Daoy (cell line): ENCODE results near the gene ZIC5. TPM values are rescaled to one million over a fixed set of nuclear protein-coding genes. Genes with fewer than 3 reads are reported as not detected.

ENCODE experiments used
- DNase-seq: peaks from one replicate; pipeline ENCODE4 v3.0.0-alpha.2; 2015; ENCODE audit warnings: low read depth
- total RNA-seq: library from RNA; depleted of rRNA; stranded (reverse); fragments of >200 nt; shearing (Covaris generic); gene quantifications from 2 replicates; pipeline ENCODE4 v1.2.3, GENCODE V29; 2014; rRNA removed

The ZIC5 gene
- total RNA-seq, 1 experiment from 2014 or later, result 2.5 TPM

DNA sequence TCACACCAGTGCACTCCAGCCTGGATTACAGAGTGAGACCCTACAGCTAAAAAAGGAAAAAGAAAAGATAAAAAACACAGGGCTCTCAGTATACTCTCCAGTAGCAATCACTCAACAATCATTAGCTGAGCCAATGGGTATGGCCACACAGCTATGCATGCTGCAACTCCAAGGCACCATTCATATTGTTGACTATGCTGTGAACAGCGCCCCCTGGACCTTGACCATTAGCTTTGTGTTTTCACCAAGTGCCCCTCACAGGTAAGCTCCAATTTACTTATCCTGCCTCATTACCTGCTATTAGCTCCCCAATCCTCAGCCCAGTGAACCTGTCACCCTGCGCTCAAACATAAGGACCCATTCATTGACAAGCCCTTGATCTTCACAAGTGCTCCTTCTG, 35.8 kb downstream of the ZIC5 start:
- no peak for DNase-seq

DNA sequence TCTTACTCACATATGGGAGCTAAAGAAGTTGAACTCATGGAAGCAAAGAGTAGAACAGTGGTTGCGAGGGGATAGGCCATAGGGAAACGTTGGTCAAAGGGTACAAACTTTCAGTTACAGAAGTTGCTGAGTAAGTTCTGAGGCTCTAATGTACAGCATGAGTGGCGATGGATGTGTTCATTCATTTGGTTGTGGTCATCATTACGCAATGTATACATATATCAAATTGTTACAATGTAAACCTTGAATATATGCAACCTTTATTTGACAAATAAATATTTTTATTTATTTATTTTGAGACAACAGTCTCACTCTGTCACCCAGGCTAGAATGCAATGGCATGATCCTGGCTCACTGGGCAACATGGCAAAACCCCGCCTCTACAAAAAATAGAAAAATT, 38.7 kb downstream of the ZIC5 start:
- no peak for DNase-seq

DNA sequence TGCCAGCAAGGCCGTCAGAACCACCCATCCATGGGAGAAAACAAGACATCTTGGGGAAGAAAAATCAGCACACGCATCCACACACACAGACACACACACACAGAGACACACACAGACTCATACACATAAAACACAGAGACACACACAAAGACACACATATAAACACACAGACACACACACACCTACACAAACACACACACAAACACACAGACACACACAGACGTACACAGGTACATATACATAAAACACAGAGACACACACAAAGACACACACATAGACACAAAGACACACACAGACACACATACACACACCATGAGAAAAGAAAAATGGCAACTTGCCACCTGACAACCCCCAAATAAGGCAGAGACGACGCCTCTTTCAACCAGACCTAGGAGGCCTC, 40.6 kb downstream of the ZIC5 start:
- DNase-seq, result no peak

DNA sequence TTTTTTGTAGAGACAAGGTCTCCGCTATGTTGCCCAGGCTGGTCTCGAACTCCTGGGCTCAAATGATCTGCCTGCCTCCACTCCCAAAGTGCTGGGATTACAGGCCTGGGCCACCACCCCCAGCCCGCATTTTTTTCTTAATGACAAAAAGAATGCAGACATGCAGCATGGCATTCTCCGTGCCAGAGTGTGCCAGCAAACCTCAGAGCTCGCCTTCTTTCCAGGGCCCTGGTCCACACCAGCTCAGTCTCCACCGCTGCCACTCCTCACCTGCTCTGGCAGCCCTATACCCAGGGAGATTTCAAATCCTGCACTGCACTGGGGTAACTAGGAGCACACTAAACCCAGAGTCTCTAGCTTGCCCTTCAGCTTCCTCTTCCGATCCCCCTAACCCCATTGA, 41.7 kb downstream of the ZIC5 start:
- DNase-seq, result no peak

DNA sequence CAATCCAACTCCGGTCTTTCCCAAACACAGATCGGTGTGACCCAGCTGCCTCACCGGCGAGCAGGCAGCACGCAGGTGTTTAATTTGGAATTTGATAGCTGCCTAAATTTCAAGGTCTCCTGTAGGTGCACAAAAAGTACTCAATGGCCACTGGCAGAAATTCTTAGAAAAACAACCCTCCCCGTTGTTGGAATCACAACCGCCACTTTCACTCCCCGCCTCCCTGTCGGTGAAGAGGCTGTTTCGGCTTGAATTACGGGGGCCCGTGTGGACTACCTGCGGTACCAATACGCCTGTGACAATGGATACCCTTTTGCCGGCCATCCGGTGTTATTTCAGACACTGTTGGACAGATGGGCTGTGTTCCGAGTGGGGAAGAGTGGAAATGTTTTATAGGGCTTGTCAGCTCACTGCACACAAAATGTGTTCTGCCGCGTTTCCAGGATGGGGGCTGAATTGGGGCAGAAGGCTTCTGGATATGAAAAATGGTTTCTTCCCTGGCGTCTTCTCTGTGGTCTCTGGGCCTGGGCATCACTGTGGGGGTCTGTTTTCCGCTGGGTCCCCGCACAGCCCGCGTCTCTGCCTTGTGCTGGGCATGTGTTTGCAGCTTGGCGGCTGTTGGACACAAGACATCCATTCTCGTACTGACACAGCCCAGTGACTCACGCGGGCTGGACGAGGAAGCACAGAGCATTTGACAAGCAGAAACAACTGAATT, 45.4 kb downstream of the ZIC5 start:
- peak; percentile 40 for DNase-seq

DNA sequence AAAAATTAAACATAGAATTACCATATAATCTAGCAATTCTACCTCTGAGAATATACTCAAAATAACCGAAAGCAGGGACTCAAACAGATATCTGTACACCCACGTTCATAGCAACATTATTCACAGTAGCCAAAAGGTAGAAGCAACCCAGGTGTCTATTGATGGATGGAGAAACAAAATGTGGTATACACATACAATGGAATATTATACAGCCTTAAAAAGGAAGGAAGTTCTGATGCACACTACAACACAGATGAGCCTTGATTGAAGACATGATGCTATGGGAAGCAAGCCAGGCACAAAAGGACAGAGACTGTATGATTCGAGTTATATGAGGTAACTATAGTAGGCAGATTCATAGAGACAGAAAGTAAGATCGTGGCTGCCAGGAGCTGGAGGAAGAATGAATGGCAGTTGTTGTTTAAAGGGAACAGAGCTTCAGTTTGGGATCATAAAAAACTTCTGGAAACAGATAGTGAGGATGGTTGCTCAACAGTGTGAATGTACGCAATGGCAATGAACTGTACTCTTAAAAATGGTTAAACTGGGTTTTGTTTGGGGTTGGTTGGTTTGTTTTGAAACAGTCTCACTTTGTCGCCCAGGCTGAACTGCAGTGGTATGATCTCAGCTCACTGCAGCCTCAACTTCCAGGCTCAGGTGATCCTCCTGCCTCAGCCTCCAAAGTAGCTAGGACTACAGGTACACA, 47.5 kb downstream of the ZIC5 start:
- DNase-seq, result no peak

DNA sequence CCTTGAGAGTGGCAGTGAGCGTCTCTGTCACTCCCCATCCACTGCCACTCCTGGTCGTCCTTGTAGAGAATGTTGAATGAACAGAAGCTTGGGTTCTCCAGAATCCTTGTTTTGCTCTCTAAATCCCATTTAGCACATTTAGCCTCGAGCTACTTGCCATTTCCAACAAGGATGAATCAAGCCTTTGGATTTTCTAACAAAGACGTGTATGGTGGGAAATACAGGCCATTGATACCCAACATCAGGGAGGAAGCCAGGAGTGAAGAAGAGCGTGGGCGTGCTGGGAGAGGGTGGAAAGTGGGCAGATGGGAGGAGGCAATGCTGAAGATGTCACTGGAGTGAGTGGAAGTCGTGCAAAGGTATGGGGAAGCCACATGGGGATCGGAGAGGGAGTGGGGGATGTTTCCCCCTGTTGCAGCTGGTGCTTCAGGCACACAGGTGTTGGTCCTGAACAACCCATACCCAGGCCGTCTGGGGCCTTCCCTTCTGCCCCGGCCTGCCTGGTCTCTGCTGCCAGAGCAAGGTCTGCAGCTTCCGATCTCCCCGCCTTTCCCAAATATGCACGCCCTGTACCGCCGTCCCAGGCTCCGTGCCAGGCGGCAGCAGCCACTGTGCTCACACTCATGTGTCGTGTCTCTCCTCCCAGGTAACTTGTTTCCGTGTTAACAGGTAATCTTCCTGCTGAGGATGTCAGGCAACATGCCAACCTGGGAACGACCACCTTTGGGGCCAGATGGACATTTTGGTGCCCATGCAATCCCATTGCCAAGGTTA, 48.7 kb downstream of the ZIC5 start:
- no peak for DNase-seq

DNA sequence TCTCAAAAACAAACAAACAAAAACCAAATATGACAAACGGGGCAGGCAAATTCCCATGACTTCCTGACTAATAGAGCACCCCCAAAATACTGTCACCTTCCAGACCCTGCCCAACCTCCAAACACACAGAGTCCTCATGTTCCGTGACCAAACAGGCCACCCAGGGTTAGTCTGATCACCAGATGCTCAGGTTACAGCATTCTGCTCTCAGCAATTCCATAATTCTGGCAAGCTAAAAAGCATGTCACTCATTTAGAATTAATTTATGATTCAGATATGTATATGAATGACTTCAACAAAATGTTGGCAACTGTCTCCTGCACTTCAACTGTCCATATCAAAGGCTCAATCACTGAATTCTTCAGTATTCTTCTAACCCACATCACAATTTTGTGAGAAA, 52.4 kb downstream of the ZIC5 start:
- no peak for DNase-seq

DNA sequence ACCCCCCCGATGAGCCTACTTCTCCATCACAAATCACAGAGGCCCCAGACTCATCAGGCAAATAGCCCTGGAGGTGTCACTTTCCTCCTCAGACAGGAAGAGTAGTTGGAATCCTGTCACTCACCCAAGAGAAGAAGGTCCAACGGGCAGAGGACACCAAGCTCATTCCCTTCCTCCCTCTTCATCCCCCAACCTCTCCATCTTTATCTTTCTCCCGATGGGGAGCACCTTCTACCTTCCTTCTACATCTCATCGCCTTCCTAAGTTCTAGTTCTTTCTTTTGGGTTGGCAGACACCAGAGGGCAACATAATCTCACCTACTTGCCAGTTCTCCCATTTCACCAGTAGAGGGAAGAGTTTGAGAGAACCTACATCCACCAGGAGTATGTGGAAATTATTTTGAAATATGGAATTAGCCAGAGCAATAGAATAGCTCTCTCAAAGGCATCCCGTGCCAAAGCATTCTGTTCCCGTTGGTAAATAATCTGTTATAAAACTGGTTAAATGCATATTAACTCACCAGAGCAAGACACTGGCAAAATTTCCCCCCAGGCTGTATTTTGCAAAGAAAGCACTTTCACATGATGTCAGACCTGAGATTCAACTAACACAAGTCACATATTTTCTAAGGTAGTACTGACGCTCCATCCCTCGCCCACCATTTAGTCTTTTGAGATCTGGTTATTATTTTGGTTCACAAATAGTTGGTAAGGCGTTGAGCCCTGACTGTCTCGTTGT, 55.0 kb downstream of the ZIC5 start:
- DNase-seq, result peak; percentile 57

DNA sequence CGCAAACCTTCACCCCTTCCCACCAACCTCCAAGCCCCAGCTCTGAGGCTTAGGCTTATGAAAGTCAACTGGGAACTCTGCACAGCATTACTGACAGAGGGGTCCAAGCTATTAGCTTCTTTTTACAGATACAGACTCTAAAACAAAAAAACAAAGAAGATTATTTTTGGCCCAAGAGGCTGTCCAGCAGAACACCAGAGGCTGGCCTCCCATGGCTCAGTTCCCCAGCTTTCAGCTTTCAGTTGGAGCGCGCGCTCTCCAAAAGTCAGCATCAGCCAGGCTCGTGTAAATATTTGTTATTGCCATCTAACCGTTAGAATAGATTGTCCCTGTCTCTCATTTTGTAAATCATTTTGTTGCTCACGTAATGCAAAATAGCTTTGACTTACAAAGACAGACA, 58.4 kb downstream of the ZIC5 start:
- DNase-seq, result no peak

Other genes starting within 250 kb of the ZIC5 start
- 1.7 and 10.9 TPM in 2 replicates for gene ZIC2, start 10.0 kb upstream of the ZIC5 start, total RNA-seq
- 5.3 and 6.2 TPM in 2 replicates for gene PCCA, start 117.3 kb upstream of the ZIC5 start, total RNA-seq